ENCODE results near the gene CCNO.

CCNO gene

DNA sequence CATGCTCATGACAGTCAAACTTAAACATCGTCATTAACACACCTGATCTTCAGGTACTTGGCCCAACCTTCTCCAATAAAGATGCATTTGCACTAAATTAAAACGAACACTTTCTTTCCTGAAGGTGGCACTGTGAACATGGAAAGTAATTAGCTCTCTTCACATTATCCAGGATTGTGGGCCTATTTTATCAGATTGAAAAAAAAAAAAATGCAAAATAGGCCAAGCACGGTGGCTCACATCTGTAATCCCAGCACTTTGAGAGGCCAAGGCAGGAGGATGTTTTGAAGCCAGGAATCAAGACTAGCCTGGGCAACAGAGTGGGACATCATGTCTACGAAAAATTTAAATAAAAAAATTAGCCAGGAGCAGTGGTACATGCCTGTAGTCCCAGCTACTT lies 46.0 kb downstream of the CCNO start:
- peak; percentile 62 for TF ChIP-seq CTCF (IDR thresholded peaks at IDR 0.05)

Measured in LNCAP (cell line).